DND-41 (cell line): Measurements from ENCODE around the gene MRAS.

Experiments
- ATAC-seq: fragments of 200-7000 bp; cut with Tn5 transposase; 3 replicates; pipeline ENCODE4 v1.9.1; 2021; ENCODE audit warnings: low read depth; ENCODE audit not compliant: insufficient read depth
- DNase-seq: peaks from one replicate; pipeline ENCODE4 v3.0.0-alpha.2; 2020
- H2AFZ ChIP-seq: 2 replicates; pipeline ENCODE4 v1.6.0; 2012; ENCODE audit warnings: low read depth, low read length
- H3K27ac ChIP-seq: 2 replicates; pipeline ENCODE4 v1.5.1; 2012; ENCODE audit warnings: low read length, inconsistent platforms
- H3K27me3 ChIP-seq: fragments of 200-600 bp; sonication (generic); 2 replicates; pipeline ENCODE4 v1.6.0; 2012; ENCODE audit warnings: low read length, mild to moderate bottlenecking, inconsistent platforms; ENCODE audit not compliant: insufficient read depth, poor library complexity
- H3K36me3 ChIP-seq: 2 replicates; pipeline ENCODE4 v1.5.1; 2012; ENCODE audit warnings: low read length, inconsistent platforms; ENCODE audit not compliant: insufficient read depth
- H3K4me1 ChIP-seq: 2 replicates; pipeline ENCODE4 v1.5.1; 2012; ENCODE audit warnings: mild to moderate bottlenecking, low read length; ENCODE audit not compliant: insufficient read depth
- H3K4me2 ChIP-seq: 2 replicates; pipeline ENCODE4 v1.6.0; 2012; ENCODE audit warnings: mild to moderate bottlenecking, moderate library complexity, low read length, inconsistent platforms; ENCODE audit not compliant: insufficient read depth
- H3K4me3 ChIP-seq, 2 experiments: fragments of 200-600 bp in 1 of 2; shearing (Covaris generic) in 1 of 2; 2 replicates each; pipeline ENCODE4 v1.5.1; 2012 to 2016; ENCODE audit warnings: inconsistent platforms in 2 of 2, low read length in 2 of 2, mild to moderate bottlenecking in 2 of 2, low read depth in 1 of 2, moderate library complexity in 1 of 2
- H3K79me2 ChIP-seq: 2 replicates; pipeline ENCODE4 v1.6.0; 2012; ENCODE audit warnings: low read length, inconsistent platforms; ENCODE audit not compliant: insufficient read depth
- H3K9ac ChIP-seq: 2 replicates; pipeline ENCODE4 v1.6.0; 2012; ENCODE audit warnings: low read depth, mild to moderate bottlenecking, inconsistent platforms, low read length, moderate library complexity
- H3K9me3 ChIP-seq: 2 replicates; pipeline ENCODE4 v1.5.1; 2012; ENCODE audit warnings: low read length, moderate library complexity, mild to moderate bottlenecking, inconsistent platforms; ENCODE audit not compliant: insufficient read depth, severe bottlenecking
- H4K20me1 ChIP-seq: 2 replicates; pipeline ENCODE4 v1.6.0; 2012; ENCODE audit warnings: low read length; ENCODE audit not compliant: insufficient read depth
- CTCF ChIP-seq: IDR thresholded peaks from 2 replicates; pipeline ENCODE4 v1.5.1; 2012; ENCODE audit warnings: borderline replicate concordance, low read length, moderate library complexity, mild to moderate bottlenecking; ENCODE audit not compliant: poor library complexity, severe bottlenecking; ENCODE audit errors: extremely low read depth
- EZH2 ChIP-seq: IDR thresholded peaks from 3 replicates; pipeline ENCODE4 v1.6.1; 2012; ENCODE audit warnings: borderline replicate concordance, low read depth, mild to moderate bottlenecking, moderate library complexity, low read length, inconsistent platforms; ENCODE audit not compliant: severe bottlenecking

MRAS gene

GRCh38 chr3:138434276-138434874 is 86.0 kb downstream of the MRAS start, which contains the start of gene ESYT3:
TSS of gene ESYT3 (plus strand) at chr3:138434616. CDS start at chr3:138434799, 183 bp downstream.
- Histone ChIP-seq H3K36me3 (no peaks in the 10 kb centered on the region), H3K79me2 (no peaks in the 10 kb centered on the region), H3K4me3 (no peak within 1 kb of the TSS), H3K9ac (no peak within 1 kb of the TSS), H3K9me3 (no peaks in the 10 kb centered on the region), H4K20me1 (no peaks in the 10 kb centered on the region), H3K4me2 (no peak within 1 kb of the TSS), H3K27me3 (peaks cover 4% of the 10 kb centered on the region), H3K27ac (no peak within 1 kb of the TSS), H3K4me1 (no peaks in the 10 kb centered on the region), H2AFZ (no peak within 1 kb of the TSS)
- no peak for DNase-seq
- no peak for ATAC-seq
- TF ChIP-seq CTCF = no peak
- TF ChIP-seq EZH2 = no peak

- no peak overlapping the region for H3K4me3 ChIP-seq
- H3K36me3 ChIP-seq = no peaks in the 10 kb centered on the region
- no peaks in the 10 kb centered on the region for H3K9me3 ChIP-seq
- H3K9ac ChIP-seq = no peak overlapping the region
- no peak for TF ChIP-seq CTCF
- no peak for TF ChIP-seq EZH2
- DNase-seq (no peak), ATAC-seq (no peak)
- no peak overlapping the region for H2AFZ ChIP-seq
- H3K4me2 ChIP-seq = no peak overlapping the region
- no peaks in the 10 kb centered on the region for H3K79me2 ChIP-seq
- no peaks in the 10 kb centered on the region for H4K20me1 ChIP-seq
- H3K27me3 ChIP-seq = peaks cover 4% of the 10 kb centered on the region
- no peak overlapping the region for H3K27ac ChIP-seq
- no peaks in the 10 kb centered on the region for H3K4me1 ChIP-seq
Measured at GRCh38 chr3:138434875-138435772, 86.7 kb downstream of the MRAS start.

- H3K4me2 ChIP-seq = no peak overlapping the region
- no peak overlapping the region for H3K9ac ChIP-seq
- no peak overlapping the region for H2AFZ ChIP-seq
- H3K9me3 ChIP-seq = no peaks in the 10 kb centered on the region
- peaks cover 4% of the 10 kb centered on the region for H3K27me3 ChIP-seq
- H3K36me3 ChIP-seq = no peaks in the 10 kb centered on the region
- no peaks in the 10 kb centered on the region for H3K4me1 ChIP-seq
- no peaks in the 10 kb centered on the region for H4K20me1 ChIP-seq
- no peak for DNase-seq
- no peak overlapping the region for H3K27ac ChIP-seq
- H3K4me3 ChIP-seq = no peak overlapping the region
- ATAC-seq = no peak
- TF ChIP-seq EZH2 (no peak), CTCF (no peak)
- H3K79me2 ChIP-seq = no peaks in the 10 kb centered on the region
Measured at GRCh38 chr3:138435840-138436239, 87.5 kb downstream of the MRAS start.
